Left ventricle myocardium inferior (tissue), 1 donor: ENCODE data around the gene CWC27. TPM values are rescaled to one million over a fixed set of nuclear protein-coding genes. Genes with fewer than 3 reads are reported as not detected.

Source experiments
- DNase-seq: peaks from one replicate; pipeline ENCODE4 v3.0.0-alpha.2; 2020
- H3K27ac ChIP-seq: fragments of 200-600 bp; replicated peaks from 2 replicates; pipeline ENCODE4 v1.8.0; 2021
- H3K27me3 ChIP-seq: fragments of 200-600 bp; 2 replicates; pipeline ENCODE4 v1.8.0; 2021; ENCODE audit warnings: low read depth
- H3K36me3 ChIP-seq: fragments of 200-600 bp; 2 replicates; pipeline ENCODE4 v1.8.0; 2021
- H3K4me1 ChIP-seq: fragments of 200-600 bp; 2 replicates; pipeline ENCODE4 v1.8.0; 2021
- H3K4me3 ChIP-seq: fragments of 200-600 bp; 2 replicates; pipeline ENCODE4 v1.8.0; 2021; ENCODE audit warnings: mild to moderate bottlenecking, moderate library complexity
- H3K9me3 ChIP-seq: fragments of 200-600 bp; replicated peaks from 2 replicates; pipeline ENCODE4 v1.8.0; 2021
- CTCF ChIP-seq: fragments of 200-600 bp; IDR thresholded peaks from 2 replicates; pipeline ENCODE4 v1.8.0; 2021; ENCODE audit warnings: antibody characterized with exemption, mild to moderate bottlenecking, borderline replicate concordance
- intact Hi-C: fragments of 100-400 bp; cut with micrococcal nuclease; formaldehyde crosslinking; loops from one replicate; pipeline ENCODE4 v1.11.0; 2022
- total RNA-seq: library from RNA; stranded (reverse); fragmentation: NEBNext Ultra II Directional; extraction: Animal tissue kit (Norgen Biotek cat#: 25700); gene quantifications from one replicate; pipeline ENCODE4 v1.2.1, GENCODE V29; 2021
- donor health status: DM: no; HTN: yes; CAD: no; lungs with severe emphysema.

Gene CWC27
- total RNA-seq, 1 donor from 2014 or later, result 26.7 TPM

DNA sequence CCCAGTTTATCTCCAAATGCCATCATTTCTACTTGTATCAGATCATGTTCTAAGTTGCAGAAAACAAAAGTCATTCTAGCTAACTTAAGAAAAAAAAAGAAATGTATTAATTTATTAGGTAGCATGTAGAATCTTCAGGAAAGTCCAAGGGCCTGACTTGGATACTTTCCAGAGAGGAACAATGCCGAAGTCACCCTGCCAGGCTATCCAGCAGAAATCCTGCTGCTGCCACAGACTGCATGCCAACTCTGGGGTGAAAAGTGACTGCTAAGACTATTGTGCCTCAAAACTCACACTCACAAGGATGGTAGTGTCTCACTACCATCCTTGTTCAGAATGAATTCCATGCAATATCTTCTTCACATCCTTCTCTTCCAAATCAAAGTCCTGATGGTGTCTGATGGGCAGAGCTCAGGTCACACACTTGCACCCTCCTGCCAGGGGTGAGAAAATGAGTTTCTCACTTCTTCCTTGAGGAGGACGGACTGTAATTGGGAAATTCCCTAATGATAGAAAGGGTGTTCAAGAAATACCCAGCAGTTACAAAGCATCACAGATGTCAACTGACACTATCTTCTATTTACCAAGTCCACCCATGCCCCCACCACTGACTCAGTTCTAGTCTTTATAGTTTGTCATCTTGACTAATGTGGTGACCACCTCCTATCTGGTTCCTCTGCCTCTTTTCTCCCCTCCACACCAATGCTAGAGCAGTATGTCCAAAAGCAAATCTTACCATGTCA lies 279.4 kb downstream of the CWC27 start:
- intact Hi-C loops, result no loop called here

GRCh38 chr5:65050140-65050539 lies 281.4 kb downstream of the CWC27 start:
- Histone ChIP-seq H3K27me3 (no peaks in the 10 kb centered on the region), H3K36me3 (no peaks in the 10 kb centered on the region), H3K4me3 (no peak overlapping the region), H3K4me1 (no peaks in the 10 kb centered on the region), H3K27ac (no peak overlapping the region), H3K9me3 (peaks cover 7% of the 10 kb centered on the region)
- intact Hi-C loops, result no loop called here
- no peak for TF ChIP-seq CTCF
- DNase-seq, result no peak

More for the DNA sequence above, 279.4 kb downstream of the CWC27 start:
- H3K4me1 ChIP-seq, result no peaks in the 10 kb centered on the region
- DNase-seq, result no peak
- no peaks in the 10 kb centered on the region for H3K36me3 ChIP-seq
- no peak for TF ChIP-seq CTCF
- H3K9me3 ChIP-seq, result no peaks in the 10 kb centered on the region
- H3K27me3 ChIP-seq, result no peaks in the 10 kb centered on the region
- no peak overlapping the region for H3K4me3 ChIP-seq
- H3K27ac ChIP-seq, result peak overlapping the region; percentile 37

DNA sequence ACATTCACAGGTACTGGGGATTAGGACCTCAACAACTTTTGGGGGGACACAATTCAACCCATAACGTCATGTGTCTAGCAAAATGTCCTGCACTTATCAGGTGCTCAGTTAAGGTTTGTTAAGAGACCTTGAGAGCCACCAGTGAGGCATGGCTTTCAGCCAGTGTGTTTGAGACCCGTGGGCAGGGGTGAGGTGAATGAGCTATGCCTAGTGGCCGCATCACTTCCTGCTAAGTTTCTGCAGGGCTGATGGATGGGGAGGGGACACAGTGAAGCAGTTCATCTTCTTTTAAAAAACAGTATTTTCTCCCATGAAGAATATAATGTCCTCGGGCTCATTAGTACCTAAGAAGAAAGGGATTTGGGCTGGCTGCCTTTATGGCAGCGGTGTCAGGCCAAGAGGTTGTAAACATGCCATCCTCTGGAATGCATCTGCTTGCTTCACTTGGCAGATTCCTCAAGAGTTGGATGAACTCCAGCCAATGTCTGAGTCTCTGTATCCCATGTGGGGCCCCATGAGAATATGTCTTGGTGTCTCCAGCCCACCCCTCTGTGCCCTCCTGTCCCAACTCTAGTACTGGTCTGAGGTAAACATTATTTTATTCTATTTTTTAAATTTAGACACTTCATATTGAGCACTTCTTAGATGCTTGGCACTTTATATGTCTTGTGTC lies 282.2 kb downstream of the CWC27 start:
- intact Hi-C loops, result no loop called here
- H3K4me1 ChIP-seq, result no peaks in the 10 kb centered on the region
- no peak for TF ChIP-seq CTCF
- no peak overlapping the region for H3K27ac ChIP-seq
- H3K4me3 ChIP-seq, result no peak overlapping the region
- H3K9me3 ChIP-seq, result peaks cover 12% of the 10 kb centered on the region
- DNase-seq, result no peak
- H3K36me3 ChIP-seq, result no peaks in the 10 kb centered on the region
- no peaks in the 10 kb centered on the region for H3K27me3 ChIP-seq

- H3K4me1 ChIP-seq, result no peaks in the 10 kb centered on the region
- H3K4me3 ChIP-seq, result no peak overlapping the region
- no peaks in the 10 kb centered on the region for H3K36me3 ChIP-seq
- DNase-seq, result no peak
- no peak for TF ChIP-seq CTCF
- H3K27ac ChIP-seq, result no peak overlapping the region
- H3K9me3 ChIP-seq, result peaks cover 12% of the 10 kb centered on the region
- intact Hi-C loops, result no loop called here
- H3K27me3 ChIP-seq, result no peaks in the 10 kb centered on the region
These were observed 287.2 kb downstream of the CWC27 start for GRCh38 chr5:65055938-65056337.

DNA sequence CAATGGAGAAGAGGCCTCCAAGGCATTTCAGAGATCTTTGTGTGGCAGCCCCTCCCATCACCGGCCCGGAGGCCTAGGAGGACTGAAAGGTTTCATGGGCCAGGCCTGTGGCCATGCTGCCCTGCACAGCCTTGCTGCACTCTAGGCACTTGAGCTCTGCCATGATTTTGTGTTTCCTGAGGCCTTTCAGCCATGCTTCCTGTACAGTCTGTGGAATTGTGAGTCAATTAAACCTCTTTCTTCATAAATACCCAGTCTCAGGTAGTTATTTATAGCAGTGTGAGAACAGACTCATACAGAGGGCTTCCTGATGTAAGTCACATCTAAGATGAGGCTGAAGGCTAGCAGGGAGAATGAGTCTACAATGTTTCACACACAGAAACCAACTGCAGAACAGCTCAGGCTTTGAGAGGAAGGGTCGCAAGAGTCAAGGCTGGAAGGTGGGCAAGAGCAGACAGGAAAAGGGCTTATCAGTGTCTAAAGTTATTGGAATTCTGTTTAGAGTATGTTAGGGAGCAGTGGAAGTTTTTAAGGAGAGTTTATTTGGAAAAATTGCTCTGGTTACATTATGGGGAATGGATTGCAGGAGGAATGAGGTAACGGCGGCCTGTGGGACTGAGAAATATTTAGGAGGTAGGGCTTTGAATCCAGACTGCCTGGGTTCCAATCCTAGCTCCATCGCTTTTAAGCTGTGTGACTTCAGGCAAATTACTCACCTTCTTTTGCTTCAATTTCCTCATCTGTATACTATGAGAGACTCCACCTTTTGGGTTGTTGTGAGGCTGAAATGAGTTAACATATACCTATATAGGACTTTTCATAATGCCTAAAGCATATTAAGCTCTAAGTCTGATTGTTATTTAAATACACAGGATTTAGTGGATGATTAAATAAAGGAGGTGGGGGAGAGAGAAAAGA lies 291.2 kb downstream of the CWC27 start:
- Histone ChIP-seq H3K27ac (no peak overlapping the region), H3K9me3 (peaks cover 7% of the 10 kb centered on the region), H3K36me3 (no peaks in the 10 kb centered on the region), H3K4me1 (peaks cover 17% of the 10 kb centered on the region), H3K4me3 (no peak overlapping the region), H3K27me3 (no peaks in the 10 kb centered on the region)
- DNase-seq, result no peak
- no peak for TF ChIP-seq CTCF
- intact Hi-C loops, result no loop called here
